GM12865 (cell line): ENCODE results near the gene GDNF.

ENCODE experiments used
- DNase-seq: peaks from one replicate; pipeline ENCODE4 v3.0.0; 2010; ENCODE audit warnings: low read depth
- H3K4me3 ChIP-seq: 2 replicates; pipeline ENCODE4 v1.5.1; 2011; ENCODE audit warnings: mild to moderate bottlenecking, low read depth, low read length, control low read depth
- TF ChIP-seq, protein P1 (sequence below): IDR thresholded peaks from 2 replicates; pipeline ENCODE4 v1.5.1; 2011; ENCODE audit warnings: low read length, control low read depth, low read depth, inconsistent platforms; ENCODE audit not compliant: insufficient read depth; ENCODE audit errors: missing control alignments

Gene GDNF

DNA sequence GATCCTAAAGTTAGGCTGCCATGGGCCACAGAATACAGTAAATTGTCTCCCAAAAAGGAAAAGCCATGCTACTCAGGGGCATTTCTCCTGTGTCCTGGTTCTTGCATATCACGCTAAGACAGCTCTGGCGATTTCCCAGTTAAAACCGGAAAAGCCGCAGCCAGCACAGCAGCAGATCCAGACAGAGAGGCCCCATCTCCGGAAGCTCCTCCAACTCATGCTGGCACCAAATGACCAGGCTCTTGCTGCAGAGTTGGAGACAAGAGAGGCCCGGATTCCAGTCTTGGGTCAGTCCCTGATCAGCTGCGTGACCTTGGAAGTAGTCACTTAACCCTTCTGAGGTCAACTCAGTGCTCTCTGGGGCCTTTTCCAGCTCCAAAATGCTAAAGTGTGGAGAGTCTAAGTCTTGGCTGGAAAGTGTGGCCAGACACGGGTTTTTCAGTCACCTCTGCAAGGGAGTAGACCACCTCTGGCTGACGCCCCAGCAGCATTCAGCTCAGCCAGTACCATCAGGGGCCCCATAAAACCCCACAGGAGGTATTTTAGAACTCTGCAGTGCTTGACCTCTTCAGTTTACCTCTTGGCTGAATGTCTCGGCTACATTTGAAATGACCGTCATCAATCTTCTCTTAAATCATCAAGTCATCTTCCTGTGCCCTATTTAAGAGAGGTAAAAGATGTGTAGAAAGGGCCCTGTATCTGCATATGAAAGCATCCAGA is 16.2 kb downstream of the GDNF start:
- TF ChIP-seq, protein P1, sequence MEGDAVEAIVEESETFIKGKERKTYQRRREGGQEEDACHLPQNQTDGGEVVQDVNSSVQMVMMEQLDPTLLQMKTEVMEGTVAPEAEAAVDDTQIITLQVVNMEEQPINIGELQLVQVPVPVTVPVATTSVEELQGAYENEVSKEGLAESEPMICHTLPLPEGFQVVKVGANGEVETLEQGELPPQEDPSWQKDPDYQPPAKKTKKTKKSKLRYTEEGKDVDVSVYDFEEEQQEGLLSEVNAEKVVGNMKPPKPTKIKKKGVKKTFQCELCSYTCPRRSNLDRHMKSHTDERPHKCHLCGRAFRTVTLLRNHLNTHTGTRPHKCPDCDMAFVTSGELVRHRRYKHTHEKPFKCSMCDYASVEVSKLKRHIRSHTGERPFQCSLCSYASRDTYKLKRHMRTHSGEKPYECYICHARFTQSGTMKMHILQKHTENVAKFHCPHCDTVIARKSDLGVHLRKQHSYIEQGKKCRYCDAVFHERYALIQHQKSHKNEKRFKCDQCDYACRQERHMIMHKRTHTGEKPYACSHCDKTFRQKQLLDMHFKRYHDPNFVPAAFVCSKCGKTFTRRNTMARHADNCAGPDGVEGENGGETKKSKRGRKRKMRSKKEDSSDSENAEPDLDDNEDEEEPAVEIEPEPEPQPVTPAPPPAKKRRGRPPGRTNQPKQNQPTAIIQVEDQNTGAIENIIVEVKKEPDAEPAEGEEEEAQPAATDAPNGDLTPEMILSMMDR, result no peak
- no peak for DNase-seq

DNA sequence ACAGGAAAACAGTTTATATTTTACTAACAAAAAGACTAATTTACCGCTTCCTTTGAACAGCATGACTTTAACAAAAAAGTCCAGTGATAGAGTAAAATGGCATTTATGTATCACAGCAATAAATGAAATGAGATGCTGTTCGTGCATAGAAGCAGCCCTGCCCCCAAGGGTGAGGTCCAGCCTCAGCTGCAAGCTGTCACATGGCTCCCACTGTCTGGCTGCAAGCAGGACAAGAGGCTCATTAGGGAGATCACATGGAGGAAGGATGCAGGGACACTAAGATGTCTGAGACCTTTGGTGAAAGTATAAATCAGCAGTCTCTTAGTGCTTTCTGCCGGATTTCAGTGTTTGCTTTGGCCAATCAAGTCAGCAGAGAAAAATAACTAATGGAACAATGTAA is 23.0 kb downstream of the GDNF start:
- TF ChIP-seq, protein P1, result no peak
- H3K4me3 ChIP-seq, result no peak overlapping the region
- DNase-seq, result no peak

More for the DNA sequence above, 16.2 kb downstream of the GDNF start:
- no peak overlapping the region for H3K4me3 ChIP-seq

DNA sequence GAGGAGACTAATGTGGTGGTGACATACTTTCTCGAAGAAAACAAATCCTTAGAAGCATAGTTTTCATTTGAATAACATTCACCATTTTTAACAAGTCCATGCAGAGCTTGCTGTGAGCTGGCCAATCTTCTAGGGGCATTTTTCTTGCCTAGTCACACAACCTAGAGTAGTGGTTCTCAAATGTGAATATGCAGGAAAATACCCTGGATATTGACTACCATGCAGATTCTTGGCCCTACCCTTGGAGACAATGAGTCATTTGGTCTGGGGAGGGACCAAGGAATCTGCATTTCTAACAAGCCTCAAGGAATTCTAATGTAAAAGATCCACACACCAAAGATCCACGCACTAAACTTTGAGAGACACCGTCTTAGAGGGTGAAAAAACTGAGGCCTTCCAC is 23.5 kb downstream of the GDNF start:
- no peak for DNase-seq
- TF ChIP-seq, protein P1, result no peak
- H3K4me3 ChIP-seq, result no peak overlapping the region

DNA sequence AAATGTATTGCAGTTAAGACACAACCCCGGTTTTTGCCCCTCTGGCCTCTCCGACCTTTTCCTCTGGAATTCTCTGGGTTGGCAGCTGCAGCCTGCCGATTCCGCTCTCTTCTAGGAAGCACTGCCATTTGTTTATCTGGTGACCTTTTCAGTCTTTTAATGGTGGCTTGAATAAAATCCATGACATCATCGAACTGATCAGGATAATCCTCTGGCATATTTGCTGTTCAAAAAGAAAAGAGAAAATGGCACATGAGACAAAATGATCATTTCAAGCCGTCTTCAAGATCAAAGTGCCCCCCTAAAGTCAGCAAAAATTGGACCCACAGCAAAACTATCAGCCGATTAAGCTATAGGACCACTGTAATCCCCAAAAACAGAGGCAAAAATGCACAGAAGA is 23.9 kb downstream of the GDNF start:
- TF ChIP-seq, protein P1, result no peak
- H3K4me3 ChIP-seq, result no peak overlapping the region
- DNase-seq, result no peak

DNA sequence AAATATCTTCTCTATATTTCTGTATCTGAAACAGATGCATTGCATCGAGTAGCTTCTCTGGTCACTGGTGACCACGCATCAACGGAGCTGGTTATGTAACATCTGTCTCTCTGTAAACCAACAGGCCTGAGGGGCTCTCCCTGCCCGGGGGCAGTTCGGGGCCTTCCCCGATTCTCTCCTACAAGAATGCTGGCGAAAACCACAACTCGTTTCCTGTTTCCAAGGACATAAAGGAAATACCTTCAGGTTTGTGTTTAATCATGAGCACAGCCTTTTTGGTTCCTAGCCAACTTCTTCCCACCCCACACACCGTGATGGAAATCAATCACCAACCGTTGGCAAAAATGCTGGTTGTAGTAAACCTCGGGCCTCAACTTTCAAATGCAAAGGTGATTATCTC is 25.1 kb downstream of the GDNF start:
- TF ChIP-seq, protein P1, result no peak
- no peak overlapping the region for H3K4me3 ChIP-seq
- DNase-seq, result peak; percentile 67

DNA sequence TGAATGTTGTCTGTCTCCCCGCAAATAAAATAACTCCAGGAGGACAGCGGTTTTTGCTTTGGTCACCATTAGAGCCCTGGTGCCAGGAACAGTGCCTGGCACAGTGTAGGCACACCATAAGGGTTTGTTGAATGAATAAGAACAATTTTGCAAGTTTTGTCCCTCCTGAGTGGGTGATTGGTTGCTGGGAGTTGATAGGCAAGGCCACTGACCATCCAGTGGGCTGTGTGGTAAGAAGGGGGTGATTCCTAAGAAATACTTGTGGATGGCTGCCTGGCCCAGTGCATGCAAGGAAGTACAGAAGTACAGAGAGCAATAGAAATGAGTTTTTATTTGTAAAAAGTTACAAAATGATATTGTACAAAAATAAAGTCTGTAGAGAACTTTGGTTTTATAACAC is 27.5 kb downstream of the GDNF start:
- peak; percentile 24 for DNase-seq
- no peak overlapping the region for H3K4me3 ChIP-seq
- TF ChIP-seq, protein P1, result no peak

DNA sequence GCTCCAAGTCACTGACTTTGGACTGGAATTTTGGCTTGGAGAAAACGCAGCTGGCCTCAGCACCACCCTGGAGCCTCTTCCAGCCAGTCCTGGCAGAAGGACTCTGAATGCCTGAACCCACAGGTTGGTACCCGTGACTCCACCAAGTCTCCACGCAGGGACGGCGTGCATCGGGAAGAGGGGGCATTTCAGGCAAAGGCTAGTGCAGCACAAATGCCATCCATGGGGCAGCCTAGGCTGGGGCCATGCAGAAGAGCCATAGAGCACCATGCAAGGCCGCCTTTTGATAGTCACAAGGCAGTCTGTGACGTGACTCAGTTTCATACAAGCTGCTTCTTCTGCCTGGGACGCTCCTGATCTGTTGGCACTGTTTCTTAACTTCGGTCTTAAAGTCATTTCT is 28.0 kb downstream of the GDNF start:
- H3K4me3 ChIP-seq, result no peak overlapping the region
- TF ChIP-seq, protein P1, result no peak
- DNase-seq, result no peak
